HUDEP-2 (cell line): Measurements from ENCODE around the gene SLC4A1AP.

ENCODE experiments used
- DNase-seq, 76 experiments: peaks; one replicate each; lab custom pipeline; 2025; ENCODE audit not compliant: unreplicated experiment in 76 of 76; lab: John Stamatoyannopoulos, UW

The SLC4A1AP gene

DNA sequence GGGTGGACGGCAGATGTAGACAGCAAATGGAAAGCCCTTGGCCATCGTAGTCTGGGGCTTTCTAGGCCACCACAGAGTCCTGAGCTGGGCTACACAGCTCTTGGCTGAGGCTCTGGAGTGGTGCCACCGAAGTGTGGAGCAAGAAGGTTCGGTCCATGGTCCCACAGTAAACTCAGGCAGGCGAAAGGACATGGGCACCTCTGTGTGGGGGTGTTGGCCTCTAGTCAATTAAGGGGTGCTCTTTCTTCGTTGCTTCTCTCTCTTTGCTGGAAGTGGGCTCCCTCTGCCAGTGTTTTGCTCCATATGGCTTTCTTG, 73.2 kb downstream of the SLC4A1AP start:
- no peak for DNase-seq

- DNase-seq, result no peak
These were observed 74.1 kb downstream of the SLC4A1AP start for GRCh38 chr2:27737676-27738348.

DNA sequence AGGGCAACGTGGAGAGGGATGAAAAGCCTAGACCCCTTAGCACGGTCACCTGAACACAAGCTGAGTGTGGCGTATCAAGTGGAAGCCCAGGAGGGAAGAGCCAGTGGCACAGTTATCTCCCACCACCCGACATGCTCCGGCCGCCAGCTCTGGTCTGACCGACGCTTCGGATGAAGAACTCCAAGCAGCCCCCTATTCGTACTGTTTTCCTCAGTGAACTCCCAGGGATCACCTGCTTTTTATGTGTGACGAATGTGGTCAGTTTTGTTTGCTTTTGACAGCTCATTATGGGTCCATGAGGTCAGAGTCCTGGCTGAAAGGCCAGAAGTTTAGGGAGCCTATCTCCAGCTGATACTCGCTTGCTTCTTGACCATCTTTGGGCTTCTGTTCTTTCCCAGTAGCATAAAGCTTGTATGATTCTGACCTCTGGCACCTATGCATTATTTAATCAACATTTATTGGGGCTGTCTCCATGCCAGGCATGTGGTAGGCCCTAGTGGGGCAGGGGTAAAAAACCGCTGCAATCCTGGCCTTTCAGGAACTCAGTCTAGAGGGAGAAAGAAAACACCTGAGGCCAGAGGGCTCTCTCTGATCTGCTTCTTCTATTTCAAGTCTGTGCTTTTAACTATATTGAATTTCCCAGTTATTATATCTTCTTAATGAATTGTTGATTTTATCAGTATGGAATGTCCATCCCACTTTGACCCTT, 74.8 kb downstream of the SLC4A1AP start:
- DNase-seq, result no peak

DNA sequence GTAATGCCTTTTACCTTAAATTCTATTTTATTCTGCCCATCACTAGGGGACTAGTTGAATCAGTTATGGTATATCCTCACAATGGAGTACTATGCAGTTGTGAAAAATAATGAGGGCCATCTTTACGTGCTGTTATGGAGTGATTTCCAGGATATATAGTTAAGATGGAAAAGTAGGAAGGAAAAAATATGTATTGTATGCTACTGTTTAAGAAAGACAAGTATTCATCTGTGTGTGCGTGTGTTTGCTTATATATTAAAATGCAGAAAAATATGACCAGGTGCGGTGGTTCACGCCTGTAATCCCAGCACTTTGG, 75.3 kb downstream of the SLC4A1AP start:
- no peak for DNase-seq

DNA sequence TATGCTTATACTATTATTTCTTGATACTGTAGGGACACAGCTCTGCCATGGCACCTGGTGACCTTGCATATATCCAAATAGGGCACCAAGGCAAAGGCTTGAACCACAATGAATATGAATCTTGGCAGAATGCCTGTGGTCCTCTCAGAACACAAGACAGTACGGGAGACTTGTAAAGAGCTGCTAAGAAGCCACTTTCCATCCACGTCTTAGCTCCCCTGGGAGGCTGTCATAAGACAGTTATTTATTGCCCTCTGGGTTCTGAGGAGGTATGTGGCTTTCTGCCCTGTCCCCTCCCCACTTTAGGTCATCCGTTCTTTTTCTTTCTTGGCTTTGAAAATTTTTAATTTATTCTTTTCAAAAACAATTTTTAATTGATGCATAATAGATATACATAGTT, 78.0 kb downstream of the SLC4A1AP start:
- DNase-seq, result no peak

DNA sequence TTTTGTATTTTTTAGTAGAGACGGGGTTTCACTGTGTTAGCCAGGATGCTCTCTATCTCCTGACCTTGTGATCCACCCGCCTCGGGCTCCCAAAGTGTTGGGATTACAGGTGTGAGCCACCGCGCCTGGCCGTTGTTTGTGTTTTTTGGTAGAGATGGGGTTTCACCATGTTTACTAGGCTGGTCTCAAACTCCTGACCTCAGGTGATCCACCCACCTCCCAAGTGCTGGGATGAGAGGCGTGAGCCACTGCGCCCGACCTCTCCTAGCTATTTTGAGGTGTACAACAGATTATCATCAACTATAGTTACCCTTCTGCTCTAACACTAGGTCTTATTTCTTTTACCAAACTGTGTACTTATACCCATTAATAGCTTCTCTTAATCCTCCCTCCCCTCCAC, 78.9 kb downstream of the SLC4A1AP start:
- no peak for DNase-seq
